ENCODE results near the gene SLC35F6. TPM values are rescaled to one million over a fixed set of nuclear protein-coding genes. Genes with fewer than 3 reads are reported as not detected.
"Not testable (repeated sequence)": the region's sequence is repeated elsewhere in the genome, so short reads cannot be mapped to it uniquely, and the experiment has no call there.

Gene SLC35F6
- polyA plus RNA-seq, 3 donors, result 15.4 to 16.4 (median 16.1) TPM

- peak in 8 of 11 donors; percentile 7 to 37 (median 26) for DNase-seq (ENCODE audit: extremely low read depth in 1 of 11, low read depth in 9 of 11, low spot score in 4 of 11)
Measured at GRCh38 chr2:26807788-26808460, 43.8 kb downstream of the SLC35F6 start.

DNA sequence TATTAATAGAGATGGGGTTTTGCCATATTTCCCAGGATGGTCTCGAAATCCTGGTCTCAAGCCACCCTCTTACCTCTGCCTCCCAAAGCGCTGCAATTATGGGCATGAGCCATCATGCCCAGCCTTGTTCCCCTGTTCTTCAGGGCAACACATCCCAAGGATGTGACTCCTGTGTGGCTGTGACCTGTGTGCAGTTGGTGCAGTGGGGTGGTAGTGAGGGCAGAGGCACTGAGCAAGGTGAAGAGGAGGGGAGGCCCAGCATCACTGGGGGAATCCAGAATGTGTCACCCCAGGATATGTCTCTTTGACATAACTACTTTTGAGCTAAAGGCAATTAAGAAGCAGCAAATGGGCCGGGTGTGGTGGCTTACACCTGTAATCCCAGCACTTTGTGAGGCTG lies 45.1 kb downstream of the SLC35F6 start:
- DNase-seq (ENCODE audit: extremely low read depth in 1 of 11, low read depth in 9 of 11, low spot score in 4 of 11), result no peak

GRCh38 chr2:26809876-26810577 lies 45.9 kb downstream of the SLC35F6 start:
- DNase-seq (ENCODE audit: extremely low read depth in 1 of 11, low read depth in 9 of 11, low spot score in 4 of 11), result no peak

DNA sequence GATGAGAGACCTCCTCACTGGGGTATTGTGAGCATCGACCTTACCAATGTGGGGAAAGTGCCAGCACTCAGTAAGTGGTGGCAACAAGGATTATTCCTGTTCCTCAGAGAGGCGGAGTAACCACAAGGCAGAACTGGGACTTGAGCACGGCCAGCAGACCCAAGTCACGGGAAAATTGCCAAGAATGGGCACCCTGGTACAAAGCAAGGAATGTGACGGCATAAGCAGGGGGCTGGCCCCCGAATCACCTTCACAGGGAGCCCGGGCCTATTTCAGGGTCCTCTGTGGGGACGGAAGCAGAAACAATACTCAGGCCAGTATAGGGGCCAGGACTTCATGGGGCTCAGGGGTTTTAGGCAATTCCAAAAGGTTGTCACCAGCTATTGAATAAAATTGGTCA lies 47.2 kb downstream of the SLC35F6 start:
- DNase-seq (ENCODE audit: extremely low read depth in 1 of 11, low read depth in 9 of 11, low spot score in 4 of 11), result no peak

DNA sequence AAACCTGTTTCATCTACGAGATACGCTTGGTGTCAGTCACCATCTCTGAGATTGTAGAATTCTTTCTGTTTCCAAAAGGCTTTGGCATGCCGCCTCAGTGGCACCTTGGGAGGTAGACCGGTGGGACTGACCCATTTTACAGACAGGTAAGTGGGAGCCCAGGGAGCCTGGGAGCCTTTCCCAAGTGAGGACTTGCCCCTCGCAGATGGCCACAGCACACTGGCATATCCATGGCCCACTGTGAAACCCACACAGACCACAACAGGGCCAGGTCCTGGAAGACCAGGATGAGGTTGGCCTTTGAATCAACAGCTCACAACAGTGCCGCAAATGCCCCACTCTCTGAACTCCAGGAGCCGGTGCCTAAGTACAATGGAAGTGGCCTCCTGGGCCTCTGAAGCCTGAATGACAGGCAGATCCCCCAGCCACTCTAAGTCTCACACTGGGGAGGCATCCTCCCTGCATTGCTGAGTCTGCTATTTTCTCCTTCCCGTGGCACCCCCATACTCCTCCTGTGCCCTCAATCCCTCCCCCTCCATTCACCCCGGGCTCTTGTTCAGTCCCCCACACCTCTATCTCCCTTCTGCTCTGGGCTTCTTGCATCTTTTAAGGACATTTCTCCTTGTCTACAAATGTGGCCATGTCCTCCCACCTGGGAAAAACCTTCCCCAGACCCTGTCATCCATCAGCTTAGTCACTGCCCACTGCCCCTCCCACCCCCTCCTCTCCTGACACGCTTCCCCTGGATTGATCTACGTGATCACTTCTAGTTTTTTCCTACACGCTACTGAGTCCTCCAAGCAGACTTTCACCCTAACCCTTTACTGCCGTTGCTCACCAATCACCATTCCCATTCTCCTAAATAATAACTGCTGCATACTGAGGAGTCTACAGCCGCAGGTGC lies 48.0 kb downstream of the SLC35F6 start:
- DNase-seq (ENCODE audit: extremely low read depth in 1 of 11, low read depth in 9 of 11, low spot score in 4 of 11), result no peak

- DNase-seq (ENCODE audit: extremely low read depth in 1 of 11, low read depth in 9 of 11, low spot score in 4 of 11), result no peak
Measured at GRCh38 chr2:26812731-26813130, 48.6 kb downstream of the SLC35F6 start.

GRCh38 chr2:26814072-26814765 lies 50.1 kb downstream of the SLC35F6 start:
- DNase-seq (ENCODE audit: extremely low read depth in 1 of 11, low read depth in 9 of 11, low spot score in 4 of 11), result not testable (repeated sequence)

DNA sequence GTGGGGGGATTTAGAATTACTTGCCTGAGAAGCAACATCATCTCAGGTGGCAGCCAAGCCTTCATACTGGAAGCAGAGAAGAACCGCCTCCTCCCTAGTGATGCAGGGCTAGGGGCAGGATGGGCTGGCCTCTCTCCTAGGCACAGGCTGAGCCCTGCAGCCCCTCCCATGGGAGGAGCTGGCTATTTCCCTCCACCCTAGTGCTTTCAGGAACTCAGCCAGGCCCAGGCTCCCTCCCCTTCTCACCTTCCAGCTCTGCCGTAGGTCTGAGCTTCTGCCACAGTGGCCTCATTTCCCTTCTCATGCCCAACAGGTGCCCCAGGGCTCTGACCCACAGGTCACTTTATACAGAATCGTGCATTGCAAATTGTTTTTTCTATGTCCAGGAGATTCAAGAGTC lies 52.8 kb downstream of the SLC35F6 start:
- DNase-seq (ENCODE audit: extremely low read depth in 1 of 11, low read depth in 9 of 11, low spot score in 4 of 11), result no peak

DNA sequence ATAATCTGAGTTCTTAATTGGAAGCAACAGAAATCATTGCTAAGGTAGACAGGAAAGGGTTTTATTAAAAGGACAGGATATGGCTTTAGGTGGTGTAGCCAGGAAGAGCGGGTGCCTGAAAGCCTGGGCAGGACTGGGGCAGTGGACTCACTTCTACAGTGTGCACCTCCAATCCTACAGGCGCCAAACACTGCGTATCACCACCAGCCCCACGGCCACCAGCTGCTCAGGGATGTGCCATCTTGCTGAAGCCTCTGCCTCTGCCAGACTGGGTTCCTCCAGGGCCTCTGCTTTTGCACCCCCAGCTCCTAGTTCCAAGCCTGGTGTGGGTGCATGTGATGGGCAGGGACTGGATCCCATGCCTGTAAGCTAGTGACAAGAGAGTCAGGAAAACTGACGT lies 54.2 kb downstream of the SLC35F6 start:
- DNase-seq (ENCODE audit: extremely low read depth in 1 of 11, low read depth in 9 of 11, low spot score in 4 of 11), result no peak

DNA sequence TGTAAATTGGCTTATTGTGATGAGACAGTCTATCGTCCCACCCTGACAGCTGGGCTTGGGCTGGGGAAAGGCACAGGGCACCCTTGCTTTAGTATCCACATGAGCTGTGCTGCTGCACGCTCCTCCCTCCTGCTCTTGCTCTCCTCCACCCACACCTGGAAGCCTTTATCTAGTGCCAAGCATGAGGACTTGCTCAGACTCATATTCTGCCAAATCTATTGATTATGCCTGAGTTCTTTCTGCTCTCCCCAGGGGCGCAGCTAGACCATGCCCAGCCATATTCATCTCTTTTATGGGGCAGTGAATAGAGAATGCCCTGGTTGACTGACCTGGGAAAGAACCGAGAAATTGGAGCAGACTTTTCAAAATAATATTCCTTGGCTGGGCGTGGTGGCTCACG lies 54.9 kb downstream of the SLC35F6 start:
- no peak for DNase-seq (ENCODE audit: extremely low read depth in 1 of 11, low read depth in 9 of 11, low spot score in 4 of 11)

- DNase-seq (ENCODE audit: extremely low read depth in 1 of 11, low read depth in 9 of 11, low spot score in 4 of 11), result no peak
Measured at GRCh38 chr2:26820932-26821331, 56.8 kb downstream of the SLC35F6 start.

DNA sequence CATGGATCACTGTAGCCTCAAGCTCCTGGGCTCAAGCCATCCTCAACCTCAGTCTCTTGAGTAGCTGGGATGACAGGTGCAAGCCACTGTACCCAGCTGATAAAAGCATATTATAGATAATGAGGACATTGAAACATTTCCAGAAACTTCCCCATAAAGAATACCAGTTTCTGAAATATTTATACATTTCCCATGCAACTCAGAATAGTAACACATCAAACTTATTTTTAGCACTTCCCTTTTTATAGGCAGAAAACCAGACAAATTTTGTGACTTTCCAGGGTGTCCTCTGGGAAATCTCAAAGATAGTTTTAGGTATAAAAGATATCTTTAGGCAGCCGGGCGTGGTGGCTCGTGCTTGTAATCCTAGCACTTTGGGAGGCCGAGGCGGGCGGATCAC lies 58.8 kb downstream of the SLC35F6 start:
- DNase-seq (ENCODE audit: extremely low read depth in 1 of 11, low read depth in 9 of 11, low spot score in 4 of 11), result no peak

Other genes with a start within 250 kb of the SLC35F6 start
- gene CIB4, start 122.9 kb upstream of the SLC35F6 start, polyA plus RNA-seq (ENCODE audit: insufficient read length in 3 of 3), result under 1 TPM; 0.29 to 0.89 (median 0.33) TPM
- 1 to 10 TPM; 1.3 to 9.3 (median 3.3) TPM for gene KCNK3, start 71.6 kb upstream of the SLC35F6 start, polyA plus RNA-seq (ENCODE audit: insufficient read length in 3 of 3)
- 10 to 100 TPM; 12.1 to 17.2 (median 17.2) TPM for gene CENPA, start 21.8 kb downstream of the SLC35F6 start, polyA plus RNA-seq (ENCODE audit: insufficient read length in 3 of 3)
- gene DPYSL5, start 83.8 kb downstream of the SLC35F6 start, polyA plus RNA-seq (ENCODE audit: insufficient read length in 3 of 3), result 1 to 10 TPM; 4.4 to 8.6 (median 8.5) TPM
- gene MAPRE3, start 206.4 kb downstream of the SLC35F6 start, polyA plus RNA-seq (ENCODE audit: insufficient read length in 3 of 3), result 10 to 100 TPM in 2 of 3 donors, 1 to 10 TPM in 1; 9.6 to 15.8 (median 12.6) TPM